Stimulated activated CD8-positive, alpha-beta memory T cell treated with anti-CD3 and anti-CD28 coated beads, Interleukin-7, amount 100 ng/mL, for 1 hour (primary cell): ENCODE results near the gene LATS1.
"Not testable (repeated sequence)": the region's sequence is repeated elsewhere in the genome, so short reads cannot be mapped to it uniquely, and the experiment has no call there.

Source experiments
- DNase-seq, 2 donors: peaks; one replicate each; pipeline ENCODE4 v3.0.0-alpha.2; 2020; ENCODE audit warnings: low read depth in 2 of 2

The LATS1 gene

GRCh38 chr6:149728499-149729234, 10.8 kb upstream of the LATS1 start:
- DNase-seq: no peak

GRCh38 chr6:149727793-149728498, 10.0 kb upstream of the LATS1 start:
- DNase-seq: no peak

DNA sequence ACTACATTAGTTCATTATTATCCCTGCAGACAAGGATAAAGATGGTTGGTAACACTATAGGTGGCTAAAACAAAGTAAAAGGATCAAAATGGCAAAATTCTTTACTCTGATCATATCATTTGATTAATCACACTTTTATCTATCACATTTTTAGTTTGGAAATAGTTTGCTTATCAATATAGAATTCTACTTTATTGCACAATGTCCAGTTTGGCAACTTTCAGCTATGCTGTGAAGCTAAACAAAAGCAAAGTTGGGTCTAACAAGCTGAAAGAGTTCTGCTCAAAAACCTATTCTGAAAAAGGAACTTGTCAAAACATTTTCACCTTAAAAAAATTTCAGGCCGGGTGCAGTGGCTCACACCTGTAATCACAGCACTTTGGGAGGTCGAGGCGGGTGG, 7.9 kb upstream of the LATS1 start:
- no peak for DNase-seq

- DNase-seq: peak in 1 of 2 donors; percentile 9
Observed at GRCh38 chr6:149723771-149724417, 6.0 kb upstream of the LATS1 start.

DNA sequence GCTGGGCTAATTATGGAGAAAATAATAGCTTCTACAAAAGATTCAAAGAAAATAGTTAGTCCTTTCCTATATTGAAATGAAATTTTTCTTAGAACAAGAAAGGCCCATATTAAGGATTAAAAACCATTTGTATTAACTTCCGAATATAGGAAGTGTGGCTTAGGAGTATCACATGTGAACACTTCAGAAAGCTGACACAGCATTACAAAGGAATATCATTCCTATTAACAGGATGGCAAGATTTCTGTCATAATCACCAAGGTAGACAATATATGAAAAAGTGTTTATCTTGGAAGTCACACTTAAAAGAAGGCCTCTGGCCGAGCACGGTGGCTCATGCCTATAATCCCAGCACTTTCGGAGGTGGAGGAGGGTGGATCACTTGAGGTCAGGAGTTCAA, 5.4 kb upstream of the LATS1 start:
- DNase-seq: no peak

- DNase-seq: no peak
Observed at GRCh38 chr6:149719531-149719930, 1.6 kb upstream of the LATS1 start.

DNA sequence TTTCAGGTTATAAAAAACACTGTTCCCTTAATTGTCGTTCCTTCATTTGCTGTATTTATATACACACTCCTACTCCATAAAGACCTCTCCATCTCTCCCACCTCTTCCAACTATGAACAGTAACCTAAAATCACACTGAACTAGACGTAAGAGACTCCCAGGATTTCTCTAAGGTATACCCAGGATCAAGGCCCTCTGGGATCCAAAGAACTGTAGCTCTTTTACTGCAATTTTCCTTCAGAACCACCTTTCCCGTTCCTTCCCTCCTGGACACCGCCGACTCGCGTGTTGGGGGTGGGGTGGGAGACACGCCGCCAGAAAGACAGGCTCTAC, 680 bp downstream of the LATS1 start:
- no peak for DNase-seq

- DNase-seq: no peak
Observed at GRCh38 chr6:149716181-149716963, 1.5 kb downstream of the LATS1 start.

GRCh38 chr6:149714442-149714841, 3.5 kb downstream of the LATS1 start:
- no peak for DNase-seq

GRCh38 chr6:149711711-149712110, 6.2 kb downstream of the LATS1 start:
- DNase-seq: no peak

DNA sequence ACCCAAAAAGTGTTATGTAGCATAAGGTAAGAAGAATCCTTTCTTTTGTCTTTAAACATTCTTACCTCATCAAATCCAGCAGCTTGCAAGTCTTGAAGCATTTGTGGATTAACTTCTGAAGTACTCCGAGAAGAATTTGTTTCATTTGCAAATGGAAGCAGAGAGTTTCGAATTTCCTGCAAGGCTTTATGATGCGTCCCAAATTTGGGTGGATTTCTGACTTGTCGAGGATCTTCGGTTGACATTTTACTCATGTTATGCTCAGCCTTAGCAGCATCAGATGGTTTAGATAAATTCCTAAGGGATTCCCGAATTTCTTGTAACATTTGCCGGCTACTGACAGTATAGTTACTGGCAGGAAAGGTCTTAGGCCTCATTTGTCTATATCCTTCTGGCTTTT, 16.2 kb downstream of the LATS1 start:
- no peak for DNase-seq

DNA sequence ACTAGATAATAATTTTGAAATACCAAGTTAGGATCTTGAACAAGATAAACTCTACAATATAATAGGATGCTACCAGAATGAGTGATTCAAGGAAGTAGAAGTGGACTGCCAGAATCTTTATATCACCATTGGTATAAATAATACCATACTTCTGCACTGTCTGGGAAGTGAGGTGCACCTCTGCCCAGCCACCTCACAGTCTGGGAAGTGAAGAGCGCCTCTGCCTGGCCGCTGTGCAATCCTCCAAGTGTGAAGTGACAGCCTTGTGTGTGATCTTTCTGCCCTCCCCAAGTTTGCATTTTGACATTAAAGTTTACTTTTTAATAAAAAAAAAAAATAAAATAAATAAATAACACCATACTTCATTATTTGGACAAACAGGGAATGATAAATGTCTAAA, 18.8 kb downstream of the LATS1 start:
- DNase-seq: no peak

GRCh38 chr6:149698175-149698574, 19.7 kb downstream of the LATS1 start:
- DNase-seq: no peak

DNA sequence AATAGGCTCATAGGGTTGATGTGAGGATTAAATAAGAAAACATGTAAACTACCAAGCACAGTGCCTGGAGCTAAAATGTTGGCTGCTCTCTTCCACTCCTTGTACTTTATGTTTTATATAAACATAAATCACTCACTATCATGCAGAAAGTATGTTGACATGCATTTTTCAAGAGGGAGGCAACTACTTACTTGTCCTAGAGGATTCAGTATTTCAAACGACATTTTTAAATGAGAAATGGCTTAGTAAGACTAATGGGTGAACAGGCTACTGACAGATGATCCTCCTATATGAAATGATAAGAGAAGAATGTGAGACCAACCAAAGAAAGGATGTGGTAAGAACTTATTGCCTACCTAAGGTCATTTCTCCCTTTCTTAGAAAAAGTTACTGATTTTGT, 21.0 kb downstream of the LATS1 start:
- DNase-seq: no peak

DNA sequence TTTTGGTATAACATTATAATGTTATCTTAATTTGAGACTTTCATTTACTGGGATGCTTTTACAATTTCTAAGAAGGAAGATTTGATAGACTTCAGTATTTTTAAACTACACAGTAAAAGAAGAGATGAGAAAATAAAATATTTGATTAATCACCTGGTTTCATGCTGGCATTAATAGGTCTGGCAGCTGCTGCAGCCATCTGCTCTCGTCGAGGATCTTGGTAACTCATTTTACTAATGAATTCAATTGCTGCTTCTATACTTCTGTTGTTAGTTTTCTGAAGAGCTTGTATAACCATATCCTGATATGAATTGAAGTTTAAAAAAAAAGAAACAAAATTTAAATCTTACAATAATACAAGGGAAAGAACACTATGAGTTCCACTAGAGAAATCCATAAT, 23.0 kb downstream of the LATS1 start:
- DNase-seq: no peak

DNA sequence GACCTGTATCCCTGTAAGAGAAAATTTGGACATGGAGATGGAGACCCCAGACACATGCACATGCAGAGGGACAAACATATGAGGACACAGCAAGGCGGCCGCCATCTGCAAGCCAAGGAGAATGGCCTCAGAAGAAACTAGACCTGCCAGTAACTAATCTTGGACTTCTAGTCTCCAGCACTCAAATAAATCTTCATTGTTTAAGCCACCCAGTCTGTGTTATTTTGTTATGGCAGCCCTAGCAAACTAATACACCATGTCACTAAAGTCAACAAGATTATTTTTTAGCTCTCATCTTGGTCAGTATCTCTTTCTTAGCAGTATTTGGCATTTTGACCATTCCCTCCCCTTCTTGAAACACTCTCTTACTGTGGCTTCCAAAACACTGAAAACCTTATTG, 26.7 kb downstream of the LATS1 start:
- DNase-seq: no peak

DNA sequence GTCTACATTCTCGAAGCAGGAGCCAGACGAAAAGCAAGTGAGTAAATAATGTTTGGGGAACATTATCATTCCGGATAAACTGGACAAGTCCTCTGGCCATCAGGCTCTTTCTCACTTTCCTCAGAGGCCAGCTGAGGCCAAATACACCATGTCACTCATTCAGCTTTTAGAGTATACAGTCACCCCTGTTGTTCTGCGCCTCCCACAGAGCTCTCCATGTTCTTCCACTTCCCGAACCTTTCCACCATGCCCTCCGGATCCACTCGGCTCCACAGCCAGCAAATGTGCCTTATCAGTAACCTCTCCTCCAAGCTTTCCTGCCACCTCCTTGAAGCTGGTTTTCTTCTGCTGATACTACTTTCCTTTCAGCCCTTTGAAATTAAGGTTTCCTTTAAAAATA, 31.7 kb downstream of the LATS1 start:
- DNase-seq: no peak

DNA sequence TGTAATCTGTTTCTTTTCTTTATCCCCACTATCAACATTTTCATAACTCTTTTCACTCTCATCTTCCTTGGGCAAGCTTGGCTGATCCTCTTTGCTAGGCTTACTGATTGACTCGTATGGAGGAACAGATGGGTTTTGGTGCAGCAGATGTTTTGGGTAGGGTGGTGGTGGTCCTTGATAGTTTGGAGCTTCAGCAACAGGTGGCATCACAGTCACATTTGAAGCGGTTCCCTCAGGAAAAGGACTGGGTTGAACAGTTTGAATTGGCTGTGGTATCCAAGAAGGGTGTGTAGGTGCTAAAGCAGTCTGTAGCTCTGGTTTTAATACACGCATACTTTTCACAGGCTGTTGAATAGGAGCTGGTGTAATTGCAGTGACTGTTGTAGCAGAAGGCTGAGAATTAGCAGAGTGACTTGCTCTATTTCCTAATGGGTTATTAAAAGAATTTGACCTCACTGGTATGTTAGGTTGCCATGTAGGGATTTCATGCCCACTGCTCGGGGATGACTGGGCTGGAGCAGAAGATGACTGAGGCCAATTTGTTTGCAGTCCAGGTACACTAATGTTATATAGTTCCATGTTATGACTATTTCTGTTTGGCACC, 34.5 kb downstream of the LATS1 start:
- DNase-seq: no peak

GRCh38 chr6:149681845-149682244, 36.1 kb downstream of the LATS1 start:
- not testable (repeated sequence) for DNase-seq

- DNase-seq: no peak
Observed at GRCh38 chr6:149681209-149681608, 36.7 kb downstream of the LATS1 start.

DNA sequence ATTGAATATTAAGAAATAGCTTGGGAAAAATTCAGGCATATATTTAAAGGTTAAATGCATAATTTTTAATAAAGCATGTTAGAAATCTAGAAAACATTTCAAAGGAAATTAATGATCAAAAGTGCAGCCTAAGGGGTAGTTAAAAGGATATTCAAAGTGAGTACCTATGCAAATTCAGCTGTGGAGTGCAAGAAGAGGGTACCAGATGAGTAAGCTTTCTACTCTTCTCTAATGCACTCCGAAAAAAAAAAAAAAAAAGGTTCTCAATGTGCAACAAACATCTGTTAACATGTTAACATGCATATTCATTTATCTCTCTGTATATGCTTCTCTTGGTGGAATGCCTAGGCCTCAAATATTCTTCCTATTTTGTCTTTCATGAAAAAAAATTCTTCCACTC, 37.4 kb downstream of the LATS1 start:
- DNase-seq: no peak

GRCh38 chr6:149672265-149672664, 45.6 kb downstream of the LATS1 start:
- DNase-seq: not testable (repeated sequence)
